Thoracic aorta (tissue), 2 donors: Measurements from ENCODE around the gene EVI2A. TPM values are rescaled to one million over a fixed set of nuclear protein-coding genes. Genes with fewer than 3 reads are reported as not detected.
A peak's percentile ranks its signal among the peaks of the same experiment; 100 is the strongest.
"Not testable (repeated sequence)": the region's sequence is repeated elsewhere in the genome, so short reads cannot be mapped to it uniquely, and the experiment has no call there.

ENCODE experiments used
- ATAC-seq: fragments of 150-250 bp; one replicate; pipeline ENCODE4 v1.8.0; 2017; ENCODE audit warnings: low read depth; ENCODE audit not compliant: insufficient number of reproducible peaks, low FRiP score
- DNase-seq: peaks from one replicate; pipeline ENCODE4 v3.0.0-alpha.2; 2020; ENCODE audit warnings: low spot score
- H3K27ac ChIP-seq, 2 donors: fragments of 200-600 bp; sonication (generic); 1 replicate in 1 of 2; 2 replicates in 1 of 2; pipeline ENCODE4 v1.5.1; 2016; ENCODE audit warnings: mild to moderate bottlenecking in 2 of 2, moderate library complexity in 2 of 2
- H3K27me3 ChIP-seq: fragments of 200-600 bp; sonication (generic); replicated peaks from 2 replicates; pipeline ENCODE4 v1.6.0; 2016; ENCODE audit warnings: mild to moderate bottlenecking; ENCODE audit not compliant: insufficient read depth
- H3K36me3 ChIP-seq: fragments of 200-600 bp; sonication (generic); one replicate; pipeline ENCODE4 v1.5.1; 2016
- H3K4me1 ChIP-seq, 2 donors: fragments of 200-600 bp; sonication (generic); 1 replicate in 1 of 2; 2 replicates in 1 of 2; pipeline versions ENCODE4 v1.5.1 to v1.6.0; 2016; ENCODE audit warnings: low read depth in 2 of 2, mild to moderate bottlenecking in 1 of 2; ENCODE audit not compliant: control insufficient read depth in 1 of 2
- H3K4me3 ChIP-seq: fragments of 200-600 bp; sonication (generic); 2 replicates; pipeline ENCODE4 v1.5.1; 2016; ENCODE audit warnings: mild to moderate bottlenecking
- H3K9me3 ChIP-seq: fragments of 200-600 bp; sonication (generic); 2 replicates; pipeline ENCODE4 v1.5.1; 2016
- total RNA-seq, 2 donors: library from RNA; depleted of rRNA; stranded (reverse); fragments of >200 nt; gene quantifications; one replicate each; pipeline versions ENCODE4 v1.1.0 to v1.2.3, GENCODE V29; 2016
- TF ChIP-seq, protein P1 (sequence below): fragments of 200-600 bp; sonication (generic); IDR thresholded peaks from one replicate; pipeline ENCODE4 v1.5.1; 2019; ENCODE audit warnings: antibody characterized with exemption

EVI2A gene
- total RNA-seq, 2 donors from 2014 or later, result 7.6 to 15.5 TPM

DNA sequence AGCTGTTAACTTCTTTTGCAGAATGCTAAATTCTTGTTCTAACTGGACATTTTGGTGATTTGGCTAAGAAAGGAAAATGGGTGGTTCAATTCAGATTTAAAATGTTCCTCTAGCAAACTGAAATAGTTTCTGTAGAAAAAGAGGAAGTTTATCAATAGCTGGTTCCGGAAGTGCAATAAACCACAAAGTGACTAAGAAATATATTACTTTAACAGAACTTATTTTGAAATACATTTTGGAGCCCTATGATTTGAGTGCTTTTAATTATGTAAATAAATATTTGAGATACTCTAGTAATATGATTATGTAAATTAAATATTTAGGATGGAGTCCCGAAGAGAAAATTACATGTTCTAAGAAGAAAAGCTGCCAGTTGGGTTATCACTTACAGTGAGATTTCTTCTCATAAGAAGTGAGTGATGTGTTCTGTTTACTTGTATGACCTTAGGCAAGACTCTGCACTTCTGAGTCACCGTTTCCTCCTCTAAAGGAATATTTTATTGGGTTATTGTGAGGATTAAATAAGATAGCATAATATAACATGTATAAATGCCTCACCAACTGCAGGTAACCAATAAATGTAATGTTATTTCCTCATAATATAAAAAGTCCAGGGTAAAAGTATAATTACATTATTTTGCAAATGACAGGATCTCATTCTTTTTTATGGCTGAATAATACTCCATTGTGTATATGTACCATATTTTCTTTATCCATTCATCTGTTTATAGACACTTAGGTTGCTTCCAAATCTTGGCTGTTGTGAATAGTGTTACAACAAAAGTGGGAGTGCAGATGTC, 7.2 kb downstream of the EVI2A start, which contains the start of gene EVI2B:
EVI2B (minus strand) TSS at position 73 of the 800 bp plus-strand sequence. CDS start 8,445 bp downstream, outside the sequence.
- no peaks in the 10 kb centered on the region for H3K27me3 ChIP-seq
- ATAC-seq (no peak), DNase-seq (no peak)
- H3K4me1 ChIP-seq, result peaks cover 11% of the 10 kb centered on the region in 2 donors
- H3K36me3 ChIP-seq, result no peaks in the 10 kb centered on the region
- peak within 1 kb of the TSS in 1 of 2 donors; percentile 27 for H3K27ac ChIP-seq
- H3K4me3 ChIP-seq, result peak within 1 kb of the TSS; percentile 65
- TF ChIP-seq, protein P1, sequence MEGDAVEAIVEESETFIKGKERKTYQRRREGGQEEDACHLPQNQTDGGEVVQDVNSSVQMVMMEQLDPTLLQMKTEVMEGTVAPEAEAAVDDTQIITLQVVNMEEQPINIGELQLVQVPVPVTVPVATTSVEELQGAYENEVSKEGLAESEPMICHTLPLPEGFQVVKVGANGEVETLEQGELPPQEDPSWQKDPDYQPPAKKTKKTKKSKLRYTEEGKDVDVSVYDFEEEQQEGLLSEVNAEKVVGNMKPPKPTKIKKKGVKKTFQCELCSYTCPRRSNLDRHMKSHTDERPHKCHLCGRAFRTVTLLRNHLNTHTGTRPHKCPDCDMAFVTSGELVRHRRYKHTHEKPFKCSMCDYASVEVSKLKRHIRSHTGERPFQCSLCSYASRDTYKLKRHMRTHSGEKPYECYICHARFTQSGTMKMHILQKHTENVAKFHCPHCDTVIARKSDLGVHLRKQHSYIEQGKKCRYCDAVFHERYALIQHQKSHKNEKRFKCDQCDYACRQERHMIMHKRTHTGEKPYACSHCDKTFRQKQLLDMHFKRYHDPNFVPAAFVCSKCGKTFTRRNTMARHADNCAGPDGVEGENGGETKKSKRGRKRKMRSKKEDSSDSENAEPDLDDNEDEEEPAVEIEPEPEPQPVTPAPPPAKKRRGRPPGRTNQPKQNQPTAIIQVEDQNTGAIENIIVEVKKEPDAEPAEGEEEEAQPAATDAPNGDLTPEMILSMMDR, result no peak
- H3K9me3 ChIP-seq, result no peaks in the 10 kb centered on the region

DNA sequence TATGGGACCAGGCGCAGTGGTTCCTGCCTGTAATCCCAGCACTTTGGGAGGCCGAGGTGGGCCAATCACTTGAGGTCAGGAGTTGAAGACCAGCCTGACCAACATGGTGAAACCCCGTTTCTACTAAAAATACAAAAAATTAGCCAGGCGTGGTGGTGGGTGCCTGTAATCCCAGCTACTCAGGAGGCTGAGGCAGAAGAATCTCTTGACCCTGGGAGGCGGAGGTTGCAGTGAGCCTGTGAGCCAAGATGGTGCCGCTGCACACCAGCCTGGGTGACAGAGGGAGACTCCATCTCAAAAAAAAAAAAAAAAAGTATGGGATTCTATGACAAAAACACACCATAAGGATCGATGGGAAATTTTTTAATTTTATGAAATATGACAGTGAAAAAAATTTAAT, 9.2 kb downstream of the EVI2A start:
- H3K27me3 ChIP-seq, H3K27ac ChIP-seq, DNase-seq, H3K9me3 ChIP-seq, ATAC-seq, H3K36me3 ChIP-seq, H3K4me1 ChIP-seq: not testable (repeated sequence)
- H3K4me3 ChIP-seq, result peak overlapping the region; percentile 65

DNA sequence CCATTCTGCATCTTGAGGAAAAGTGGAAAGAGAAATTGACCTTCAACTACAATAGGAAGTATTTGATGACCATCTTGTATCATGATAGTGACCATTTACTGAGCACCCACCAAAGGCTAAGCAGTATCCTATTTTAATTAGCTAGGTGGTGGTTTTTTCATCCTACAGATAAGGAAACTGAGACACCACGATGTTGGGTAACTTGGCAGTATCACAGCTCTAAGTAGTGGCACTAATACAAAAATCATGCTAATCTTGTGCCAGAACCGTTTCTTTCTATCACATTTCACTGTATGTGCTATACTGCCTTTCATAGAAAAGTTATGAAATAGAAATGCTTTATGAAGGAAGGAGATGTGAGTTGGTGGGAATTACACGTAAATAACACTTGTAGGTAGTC, 9.9 kb downstream of the EVI2A start:
- ATAC-seq (no peak), DNase-seq (no peak)
- Histone ChIP-seq H3K4me3 (peak overlapping the region; percentile 65), H3K9me3 (no peaks in the 10 kb centered on the region), H3K27ac (no peak overlapping the region), H3K36me3 (no peaks in the 10 kb centered on the region), H3K4me1 (peaks cover 3 to 4% of the 10 kb centered on the region in 2 donors), H3K27me3 (no peaks in the 10 kb centered on the region)
- TF ChIP-seq, protein P1, result no peak

DNA sequence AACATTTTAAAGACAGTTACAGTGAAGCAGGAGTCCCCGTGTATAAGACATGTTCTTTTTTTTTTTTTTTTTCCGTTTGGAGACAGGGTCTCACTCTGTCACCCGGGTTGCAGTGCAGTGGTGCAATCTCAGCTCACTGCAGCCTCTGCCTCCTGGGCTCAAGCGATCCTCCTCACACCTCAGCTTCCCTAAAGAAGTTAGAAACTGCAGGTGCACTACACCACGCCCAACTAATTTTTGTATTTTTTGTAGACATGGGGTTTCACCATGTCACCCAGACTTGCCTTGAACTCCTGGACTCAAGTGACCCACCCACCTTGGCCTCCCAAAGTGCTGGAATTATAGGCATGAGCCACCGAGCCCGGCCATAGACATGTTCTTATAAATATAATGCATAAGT, 10.5 kb downstream of the EVI2A start:
- Histone ChIP-seq H3K27me3 (no peaks in the 10 kb centered on the region), H3K4me3 (peak overlapping the region; percentile 65), H3K36me3 (no peaks in the 10 kb centered on the region), H3K4me1 (peaks cover 0 to 1% of the 10 kb centered on the region in 2 donors), H3K9me3 (no peaks in the 10 kb centered on the region), H3K27ac (no peak overlapping the region)
- DNase-seq, result no peak
- TF ChIP-seq, protein P1, result no peak
- ATAC-seq, result no peak

DNA sequence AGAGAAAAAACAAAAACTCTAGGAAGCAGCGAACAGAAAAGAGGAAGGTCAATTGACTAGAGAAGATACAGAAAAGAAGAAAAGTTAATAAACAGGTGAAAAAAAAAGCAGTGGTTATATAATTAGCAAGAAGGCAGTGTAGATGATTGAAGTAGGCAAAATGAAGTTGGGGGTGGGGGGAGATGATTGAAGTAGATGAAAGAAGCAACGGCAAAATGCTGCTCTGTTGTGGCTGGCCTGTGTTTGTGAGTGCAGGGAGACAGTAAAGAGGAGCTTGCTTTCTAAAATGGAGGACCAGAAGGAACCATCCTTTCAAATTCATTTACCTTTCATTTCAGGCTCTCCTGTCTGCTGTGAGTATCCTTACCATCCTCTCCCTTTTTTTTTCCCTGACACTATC, 11.2 kb downstream of the EVI2A start:
- DNase-seq, result no peak
- Histone ChIP-seq H3K4me1 (no peaks in the 10 kb centered on the region), H3K9me3 (no peaks in the 10 kb centered on the region), H3K36me3 (no peaks in the 10 kb centered on the region), H3K27me3 (no peaks in the 10 kb centered on the region), H3K4me3 (peak overlapping the region; percentile 65), H3K27ac (peak overlapping the region in 1 of 2 donors; percentile 28)
- TF ChIP-seq, protein P1, result no peak
- no peak for ATAC-seq
